Measurements from ENCODE around the gene ZMYND8. TPM values are rescaled to one million over a fixed set of nuclear protein-coding genes. Genes with fewer than 3 reads are reported as not detected.

Gene ZMYND8
- total RNA-seq, 1 donor from 2014 or later: 45.7 TPM

GRCh38 chr20:47174456-47175243, 181.8 kb downstream of the ZMYND8 start:
- no peak for DNase-seq
- ATAC-seq: no peak
- Histone ChIP-seq H3K9me3 (no peaks in the 10 kb centered on the region), H3K27ac (no peak overlapping the region), H3K36me3 (no peaks in the 10 kb centered on the region), H3K4me3 (no peak overlapping the region), H3K27me3 (no peaks in the 10 kb centered on the region), H3K4me1 (no peaks in the 10 kb centered on the region)
- intact Hi-C loops (cut with DNase I): no loop called here
- TF ChIP-seq CTCF (IDR thresholded peaks at IDR 0.05): no peak

- ATAC-seq (no peak), DNase-seq (no peak)
- no peaks in the 10 kb centered on the region for H3K4me1 ChIP-seq
- H3K9me3 ChIP-seq: no peaks in the 10 kb centered on the region
- H3K36me3 ChIP-seq: no peaks in the 10 kb centered on the region
- intact Hi-C loops (cut with DNase I): no loop called here
- no peaks in the 10 kb centered on the region for H3K27me3 ChIP-seq
- TF ChIP-seq CTCF (IDR thresholded peaks at IDR 0.05): no peak
- H3K27ac ChIP-seq: no peak overlapping the region
- no peak overlapping the region for H3K4me3 ChIP-seq
Measured at GRCh38 chr20:47173596-47174216, 182.8 kb downstream of the ZMYND8 start.

GRCh38 chr20:47172579-47172978, 183.9 kb downstream of the ZMYND8 start:
- Histone ChIP-seq H3K4me1 (no peaks in the 10 kb centered on the region), H3K4me3 (no peak overlapping the region), H3K9me3 (no peaks in the 10 kb centered on the region), H3K27me3 (no peaks in the 10 kb centered on the region), H3K27ac (no peak overlapping the region), H3K36me3 (no peaks in the 10 kb centered on the region)
- no peak for TF ChIP-seq CTCF (IDR thresholded peaks at IDR 0.05)
- intact Hi-C loops (cut with DNase I): no loop called here
- DNase-seq (no peak), ATAC-seq (no peak)

- no peak for ATAC-seq
- DNase-seq: peak; percentile 29
- H3K9me3 ChIP-seq: no peaks in the 10 kb centered on the region
- H3K4me3 ChIP-seq: no peak overlapping the region
- no peak overlapping the region for H3K27ac ChIP-seq
- no peak for TF ChIP-seq CTCF (IDR thresholded peaks at IDR 0.05)
- intact Hi-C loops (cut with DNase I): no loop called here
- H3K36me3 ChIP-seq: no peaks in the 10 kb centered on the region
- H3K27me3 ChIP-seq: no peaks in the 10 kb centered on the region
- no peaks in the 10 kb centered on the region for H3K4me1 ChIP-seq
Measured at GRCh38 chr20:47167846-47168245, 188.7 kb downstream of the ZMYND8 start.

GRCh38 chr20:47165376-47165865, 191.1 kb downstream of the ZMYND8 start:
- no peaks in the 10 kb centered on the region for H3K36me3 ChIP-seq
- H3K4me3 ChIP-seq: no peak overlapping the region
- H3K9me3 ChIP-seq: no peaks in the 10 kb centered on the region
- no peaks in the 10 kb centered on the region for H3K4me1 ChIP-seq
- DNase-seq: peak; percentile 29
- ATAC-seq: no peak
- no peaks in the 10 kb centered on the region for H3K27me3 ChIP-seq
- intact Hi-C loops (cut with DNase I): no loop called here
- no peak for TF ChIP-seq CTCF (IDR thresholded peaks at IDR 0.05)
- no peak overlapping the region for H3K27ac ChIP-seq
